HFFc6 (cell line): ENCODE measurements around the gene USP2. TPM values are rescaled to one million over a fixed set of nuclear protein-coding genes. Genes with fewer than 3 reads are reported as not detected.
A peak's percentile ranks its signal among the peaks of the same experiment; 100 is the strongest.

Source experiments
- DNase-seq: peaks from one replicate; pipeline ENCODE4 v3.0.0-alpha.2; 2018
- H3K27ac Mint-ChIP-seq: 2 replicates; pipeline ENCODE4 v1.8.0; 2020; ENCODE audit warnings: mild to moderate bottlenecking, mixed read lengths
- H3K27me3 Mint-ChIP-seq: 2 replicates; pipeline ENCODE4 v1.8.0; 2021; ENCODE audit warnings: mild to moderate bottlenecking, moderate library complexity, mixed read lengths; ENCODE audit not compliant: insufficient read depth
- H3K36me3 Mint-ChIP-seq: 2 replicates; pipeline ENCODE4 v1.8.0; 2021; ENCODE audit warnings: low read depth, mixed read lengths
- H3K4me1 Mint-ChIP-seq: 2 replicates; pipeline ENCODE4 v1.8.0; 2020; ENCODE audit warnings: low read depth, mixed read lengths
- H3K4me3 Mint-ChIP-seq: 2 replicates; pipeline ENCODE4 v1.8.0; 2020; ENCODE audit warnings: mild to moderate bottlenecking, moderate library complexity, mixed read lengths
- H3K9me3 Mint-ChIP-seq: 2 replicates; pipeline ENCODE4 v1.8.0; 2020; ENCODE audit warnings: mild to moderate bottlenecking, mixed read lengths
- total RNA-seq, 6 experiments: library from RNA; stranded (reverse); fragmentation: NEBNext Ultra II Directional; extraction: Animal tissue kit (Norgen Biotek cat#: 25700); gene quantifications; 2 replicates in 1 of 6; 3 replicates in 5 of 6; pipeline ENCODE4 v1.2.3, GENCODE V29; 2021
- TF ChIP-seq, protein P1 (sequence below): fragments of 200-600 bp; sonication (generic); IDR thresholded peaks from 2 replicates; pipeline ENCODE4 v1.5.0; 2021; ENCODE audit warnings: antibody characterized with exemption, mild to moderate bottlenecking

Gene USP2
- total RNA-seq, 6 experiments from 2014 or later = 0.32 to 0.71 (median 0.49) TPM

- DNase-seq = no peak
- Mint-ChIP-seq H3K27me3 (peaks cover 12% of the 10 kb centered on the region; the same call in 1 of the 2 replicates), H3K9me3 (no peaks in the 10 kb centered on the region), H3K4me3 (no peak overlapping the region), H3K27ac (no peak overlapping the region), H3K36me3 (no peaks in the 10 kb centered on the region), H3K4me1 (peaks cover 20% of the 10 kb centered on the region)
- TF ChIP-seq, protein P1, sequence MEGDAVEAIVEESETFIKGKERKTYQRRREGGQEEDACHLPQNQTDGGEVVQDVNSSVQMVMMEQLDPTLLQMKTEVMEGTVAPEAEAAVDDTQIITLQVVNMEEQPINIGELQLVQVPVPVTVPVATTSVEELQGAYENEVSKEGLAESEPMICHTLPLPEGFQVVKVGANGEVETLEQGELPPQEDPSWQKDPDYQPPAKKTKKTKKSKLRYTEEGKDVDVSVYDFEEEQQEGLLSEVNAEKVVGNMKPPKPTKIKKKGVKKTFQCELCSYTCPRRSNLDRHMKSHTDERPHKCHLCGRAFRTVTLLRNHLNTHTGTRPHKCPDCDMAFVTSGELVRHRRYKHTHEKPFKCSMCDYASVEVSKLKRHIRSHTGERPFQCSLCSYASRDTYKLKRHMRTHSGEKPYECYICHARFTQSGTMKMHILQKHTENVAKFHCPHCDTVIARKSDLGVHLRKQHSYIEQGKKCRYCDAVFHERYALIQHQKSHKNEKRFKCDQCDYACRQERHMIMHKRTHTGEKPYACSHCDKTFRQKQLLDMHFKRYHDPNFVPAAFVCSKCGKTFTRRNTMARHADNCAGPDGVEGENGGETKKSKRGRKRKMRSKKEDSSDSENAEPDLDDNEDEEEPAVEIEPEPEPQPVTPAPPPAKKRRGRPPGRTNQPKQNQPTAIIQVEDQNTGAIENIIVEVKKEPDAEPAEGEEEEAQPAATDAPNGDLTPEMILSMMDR = no peak
Observed at GRCh38 chr11:119320240-119320775, 61.2 kb downstream of the USP2 start.

- peak overlapping the region; percentile 18; the same call in 1 of the 2 replicates for H3K4me3 Mint-ChIP-seq
- H3K27me3 Mint-ChIP-seq = peaks cover 14% of the 10 kb centered on the region; the same call in 1 of the 2 replicates
- H3K4me1 Mint-ChIP-seq = peaks cover 20% of the 10 kb centered on the region
- TF ChIP-seq, protein P1 = no peak
- H3K36me3 Mint-ChIP-seq = no peaks in the 10 kb centered on the region
- DNase-seq = no peak
- no peaks in the 10 kb centered on the region for H3K9me3 Mint-ChIP-seq
- H3K27ac Mint-ChIP-seq = peak overlapping the region; percentile 46; the same call in 1 of the 2 replicates
Observed at GRCh38 chr11:119319700-119320239, 61.7 kb downstream of the USP2 start.

DNA sequence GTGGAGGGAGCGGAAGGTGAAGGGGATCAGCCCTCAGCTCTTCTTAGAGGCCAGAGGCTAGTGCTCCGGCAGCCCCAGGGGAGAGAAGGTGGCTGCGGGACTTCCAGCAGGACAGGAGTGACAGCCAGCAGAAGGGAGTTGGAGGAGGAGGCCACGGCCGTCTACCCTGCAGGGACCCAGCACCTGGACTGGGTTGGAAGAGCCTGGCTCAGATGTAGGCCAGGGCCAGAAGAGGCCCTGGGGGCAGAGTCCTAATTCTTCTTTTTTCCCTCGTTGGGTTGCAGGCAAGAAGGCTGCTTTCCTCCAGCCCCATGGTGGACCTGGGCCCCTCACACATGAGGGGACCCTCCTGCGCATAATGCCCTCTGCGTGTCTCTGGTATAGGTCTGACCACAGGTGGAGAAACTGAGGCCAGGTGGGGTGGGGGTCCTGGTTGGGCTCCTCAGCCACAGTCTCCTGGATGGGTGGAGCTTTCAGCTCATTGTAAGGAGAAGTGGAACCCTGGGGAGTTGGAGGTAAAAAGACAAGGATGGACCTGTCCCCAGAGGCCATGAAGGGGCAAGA lies 62.3 kb downstream of the USP2 start:
- no peak for DNase-seq
- Mint-ChIP-seq H3K36me3 (no peaks in the 10 kb centered on the region), H3K9me3 (no peaks in the 10 kb centered on the region), H3K4me3 (no peak overlapping the region), H3K27me3 (peaks cover 14% of the 10 kb centered on the region; the same call in 1 of the 2 replicates), H3K4me1 (peaks cover 20% of the 10 kb centered on the region), H3K27ac (peak overlapping the region; percentile 48; the same call in 1 of the 2 replicates)
- TF ChIP-seq, protein P1 = no peak

- TF ChIP-seq, protein P1 = no peak
- H3K4me3 Mint-ChIP-seq = no peak overlapping the region; the same call in 1 of the 2 replicates
- DNase-seq = no peak
- no peaks in the 10 kb centered on the region for H3K9me3 Mint-ChIP-seq
- peaks cover 12% of the 10 kb centered on the region; the same call in 1 of the 2 replicates for H3K27me3 Mint-ChIP-seq
- H3K4me1 Mint-ChIP-seq = peaks cover 16% of the 10 kb centered on the region
- peak overlapping the region; percentile 48; the same call in 1 of the 2 replicates for H3K27ac Mint-ChIP-seq
- no peaks in the 10 kb centered on the region for H3K36me3 Mint-ChIP-seq
Observed at GRCh38 chr11:119318240-119319135, 63.0 kb downstream of the USP2 start.

GRCh38 chr11:119317592-119318239 lies 63.8 kb downstream of the USP2 start:
- Mint-ChIP-seq H3K27ac (no peak overlapping the region), H3K27me3 (peaks cover 11% of the 10 kb centered on the region; the same call in 1 of the 2 replicates), H3K36me3 (no peaks in the 10 kb centered on the region), H3K9me3 (no peaks in the 10 kb centered on the region), H3K4me1 (peaks cover 14% of the 10 kb centered on the region), H3K4me3 (no peak overlapping the region)
- TF ChIP-seq, protein P1 = no peak
- DNase-seq = no peak
